Activated CD8-positive, alpha-beta memory T cell treated with anti-CD3 and anti-CD28 coated beads, Interleukin-2, amount 50 U/mL, for 1 hour (primary cell): Measurements from ENCODE around the gene MBNL1.
"Not testable (repeated sequence)": the region's sequence is repeated elsewhere in the genome, so short reads cannot be mapped to it uniquely, and the experiment has no call there.

Source experiments
- DNase-seq: peaks from one replicate; pipeline ENCODE4 v3.0.0-alpha.2; 2020; ENCODE audit errors: extremely low read depth

Gene MBNL1

DNA sequence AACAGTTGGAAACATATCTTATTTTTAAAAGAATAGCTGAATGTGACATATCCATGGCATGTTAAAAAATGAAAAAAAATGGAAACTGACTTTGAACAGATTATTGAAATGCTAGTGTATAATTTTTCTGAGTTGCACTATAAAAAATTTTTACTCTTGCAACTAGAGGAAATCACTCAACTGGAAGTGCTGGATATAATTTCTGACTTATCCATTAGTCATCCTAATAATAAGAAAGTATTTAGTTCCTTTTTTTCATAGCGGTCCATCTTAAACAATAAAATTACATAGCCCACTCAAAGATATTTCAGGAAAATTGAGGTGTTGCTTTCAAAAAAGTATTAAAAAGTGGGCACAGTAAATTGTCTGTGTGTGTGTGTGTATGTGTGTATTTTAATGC is 80.7 kb downstream of the MBNL1 start:
- no peak for DNase-seq

DNA sequence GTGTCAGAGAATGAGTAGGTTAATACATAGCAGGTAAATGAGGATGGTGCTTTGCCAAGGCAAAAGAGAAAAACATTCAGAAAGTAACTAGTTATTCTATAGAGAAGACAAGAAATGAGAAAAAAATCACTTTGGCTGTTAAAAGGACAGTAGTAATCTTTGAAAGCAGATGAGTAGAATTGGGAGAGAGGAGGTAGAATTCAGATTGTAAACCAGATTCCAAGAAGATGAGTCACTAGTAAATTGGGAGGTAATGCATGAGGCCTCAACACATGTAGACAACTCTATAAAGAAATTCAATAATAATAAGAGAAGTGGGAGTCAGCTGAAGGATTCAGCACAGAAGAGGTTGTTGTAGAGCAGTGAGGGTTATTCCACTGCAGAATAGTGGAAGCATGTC is 81.4 kb downstream of the MBNL1 start:
- DNase-seq: no peak

DNA sequence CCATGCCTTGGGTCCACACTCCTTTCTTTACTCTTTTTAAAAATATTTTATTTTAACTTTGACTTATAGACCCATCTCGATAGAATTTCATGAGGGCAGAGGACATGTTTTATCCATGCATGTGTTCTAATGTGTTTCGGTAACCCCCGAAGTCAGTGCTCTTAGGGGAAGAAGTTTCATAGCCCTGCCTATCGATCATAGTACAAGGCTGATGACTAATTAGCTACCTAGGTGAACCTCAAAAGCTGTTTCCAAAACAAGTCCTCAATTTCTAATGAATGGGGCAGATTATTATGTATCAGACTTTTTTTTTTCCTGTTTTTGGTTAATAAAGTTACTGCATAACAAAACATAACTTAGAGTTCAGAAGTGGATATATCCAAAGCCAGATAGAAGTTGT is 82.0 kb downstream of the MBNL1 start:
- no peak for DNase-seq

DNA sequence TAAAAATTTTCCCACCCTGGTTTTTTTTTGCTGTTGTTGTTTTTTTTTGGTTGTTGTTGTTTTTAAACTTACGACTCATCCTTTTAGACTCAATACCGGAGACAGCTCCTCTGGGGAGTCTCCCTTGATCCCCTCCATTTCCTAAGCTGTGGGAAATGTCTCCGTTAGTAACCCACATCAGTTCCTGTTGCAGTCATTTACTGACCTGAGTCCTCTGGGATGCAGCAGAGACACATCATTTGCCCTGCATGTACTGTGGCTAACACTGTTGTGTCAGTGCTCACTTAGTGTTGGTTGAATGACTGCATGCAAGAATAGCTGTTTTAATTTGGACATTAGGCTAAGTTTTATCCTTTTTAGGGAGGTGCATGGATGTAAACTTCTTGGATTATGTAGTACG is 83.8 kb downstream of the MBNL1 start:
- DNase-seq: no peak

DNA sequence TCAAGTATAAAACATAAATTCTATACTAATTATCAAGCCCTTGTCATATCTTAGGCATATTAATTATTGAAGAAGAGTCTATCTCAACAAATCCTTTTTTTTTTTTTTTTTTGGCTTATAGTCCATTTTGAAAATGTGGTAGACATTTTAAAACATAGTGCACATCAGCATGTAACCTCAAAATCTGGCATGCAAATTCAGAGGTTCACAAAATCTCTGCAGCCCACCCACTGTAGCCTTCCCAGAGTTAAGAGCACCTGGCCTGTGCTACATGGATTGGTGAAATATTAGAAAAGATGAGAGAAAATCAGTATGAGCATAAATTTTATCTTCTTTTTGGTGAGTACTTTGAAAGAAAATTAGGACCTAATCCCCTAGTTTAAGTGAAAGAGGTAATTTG is 84.8 kb downstream of the MBNL1 start:
- no peak for DNase-seq

DNA sequence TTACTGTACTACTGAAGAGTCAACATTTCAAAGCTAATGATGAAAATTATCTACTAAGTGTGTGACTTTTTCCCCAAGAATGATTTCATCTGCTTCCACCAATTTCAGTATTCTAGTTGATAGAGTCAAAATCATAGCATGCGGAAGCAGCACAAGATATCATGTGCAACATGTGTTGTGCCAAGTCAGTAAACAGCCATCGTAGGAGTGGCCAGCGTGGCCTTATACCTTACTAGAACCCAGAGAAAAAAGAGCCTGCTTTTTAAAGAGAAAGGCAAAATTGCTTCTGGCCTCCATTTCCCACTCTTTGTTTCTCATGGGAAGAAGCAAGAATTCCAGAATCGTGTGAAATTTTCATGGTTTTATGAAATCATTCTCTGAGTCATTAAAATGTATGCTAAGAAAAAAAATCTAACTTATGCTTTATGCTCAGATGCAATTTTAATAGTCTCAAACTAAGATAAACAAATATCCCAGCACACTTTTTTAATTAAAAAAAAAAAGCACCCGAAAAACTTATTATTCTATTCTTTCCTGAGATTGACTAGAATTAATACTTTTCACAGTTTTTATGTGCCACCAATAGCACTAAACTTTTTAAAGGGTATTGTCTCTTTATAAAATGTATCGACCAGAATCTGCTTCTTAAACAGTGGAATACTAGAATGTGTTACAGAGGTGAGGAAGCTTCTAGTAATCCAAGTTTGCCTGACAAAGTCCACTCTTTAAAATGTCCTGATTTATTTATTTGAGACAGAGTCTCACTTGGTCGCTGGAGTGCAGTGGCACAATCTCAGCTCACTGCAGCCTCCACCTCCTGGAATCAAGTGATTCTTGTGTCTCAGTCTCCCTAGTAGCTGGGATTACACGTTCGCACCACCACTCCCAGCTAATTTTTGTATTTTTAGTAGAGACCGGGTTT is 87.3 kb downstream of the MBNL1 start:
- no peak for DNase-seq

DNA sequence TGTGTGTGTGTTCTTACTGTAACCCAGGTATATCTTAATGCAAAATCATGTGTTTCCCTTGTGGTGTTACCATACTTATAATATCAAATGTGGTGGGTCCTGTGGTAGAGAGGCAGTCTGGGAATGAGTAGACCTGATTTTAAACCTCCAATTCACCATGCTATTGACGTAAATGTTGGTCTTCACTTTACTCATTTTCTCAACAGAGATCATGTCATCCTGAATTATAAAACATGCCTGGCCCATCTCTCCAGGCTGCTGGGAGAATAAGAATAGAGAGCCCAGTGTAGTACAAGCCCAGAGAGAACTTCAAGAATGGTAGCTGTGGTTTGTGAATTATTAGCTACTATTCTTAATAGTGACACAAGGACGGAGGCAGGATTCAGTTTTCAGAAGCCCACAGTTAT is 88.1 kb downstream of the MBNL1 start:
- no peak for DNase-seq

DNA sequence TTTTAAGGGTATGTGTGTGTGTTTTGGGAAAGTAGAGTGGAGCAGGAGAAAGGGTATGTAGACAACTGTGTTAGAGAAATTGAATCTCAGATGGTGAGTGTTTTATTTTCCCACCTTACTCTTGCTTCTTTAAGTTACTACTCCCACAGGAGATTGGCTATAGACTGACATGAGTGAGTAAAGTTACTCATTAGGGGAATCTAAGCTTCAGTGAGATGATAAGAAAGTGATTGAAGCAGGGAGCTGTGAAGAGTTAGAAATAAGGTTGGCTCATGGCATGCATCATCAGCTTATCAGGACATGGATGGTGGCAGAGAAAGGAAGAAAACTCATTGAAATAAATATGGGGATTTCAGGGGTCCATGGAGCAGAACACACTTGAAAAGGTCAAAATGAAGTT is 88.9 kb downstream of the MBNL1 start:
- no peak for DNase-seq

DNA sequence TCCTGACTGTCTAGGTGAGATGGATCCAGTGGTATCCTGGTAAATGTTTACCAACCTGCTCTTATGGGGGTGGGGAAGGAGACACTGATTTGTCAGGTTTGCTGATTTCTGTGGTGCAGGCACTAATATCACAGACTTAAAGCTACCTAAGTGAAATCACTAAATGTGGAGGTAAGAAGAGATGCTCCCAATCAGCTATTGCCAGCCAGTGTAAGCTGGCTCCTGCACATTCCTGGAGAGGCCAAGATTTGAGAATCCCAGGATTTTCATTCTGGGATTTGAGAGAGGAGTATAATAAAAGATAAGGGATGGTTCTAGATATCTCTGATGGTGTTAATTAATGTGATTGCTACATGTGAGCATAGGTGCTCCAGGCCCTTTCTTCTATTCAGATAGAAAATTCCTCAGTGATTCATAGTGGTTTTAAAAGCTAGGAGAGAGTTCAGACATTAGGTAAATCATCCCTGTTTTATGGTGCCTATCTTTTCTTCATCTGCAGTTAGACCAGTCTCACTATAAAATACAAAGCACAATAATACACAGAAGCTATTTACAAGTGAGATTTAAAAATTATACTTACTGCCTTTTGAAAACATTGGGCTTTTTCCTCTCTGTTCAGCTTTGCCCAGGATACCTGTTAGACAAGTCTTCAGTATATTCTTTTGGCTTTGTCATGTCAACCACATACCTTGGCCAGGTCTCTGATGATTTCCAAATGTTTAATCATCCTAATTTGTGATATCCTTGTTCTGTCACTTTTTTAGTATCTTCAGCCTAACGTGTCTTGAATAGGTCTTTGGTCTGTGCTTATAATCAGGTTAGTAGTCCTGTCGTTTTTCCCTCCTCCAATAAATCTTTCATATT is 90.9 kb downstream of the MBNL1 start:
- DNase-seq: no peak

DNA sequence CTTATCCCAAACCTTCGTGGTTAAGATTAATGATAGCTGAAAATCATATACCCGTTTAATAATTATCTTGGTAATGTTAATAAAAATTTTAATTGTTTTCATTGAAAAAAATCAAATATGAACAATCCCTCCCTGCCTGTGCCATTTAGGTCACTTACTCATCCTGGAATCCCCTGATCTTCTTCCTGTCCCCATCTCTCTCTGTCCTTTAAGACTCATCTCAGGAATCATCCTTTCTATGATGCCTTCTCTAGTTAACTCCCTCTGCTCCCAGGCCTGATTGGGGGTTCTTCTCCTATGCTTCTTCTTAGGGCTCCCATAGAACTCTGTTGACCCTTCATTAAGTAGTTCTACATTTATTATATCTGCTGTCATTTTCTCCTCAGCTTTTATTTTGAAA is 91.6 kb downstream of the MBNL1 start:
- no peak for DNase-seq

DNA sequence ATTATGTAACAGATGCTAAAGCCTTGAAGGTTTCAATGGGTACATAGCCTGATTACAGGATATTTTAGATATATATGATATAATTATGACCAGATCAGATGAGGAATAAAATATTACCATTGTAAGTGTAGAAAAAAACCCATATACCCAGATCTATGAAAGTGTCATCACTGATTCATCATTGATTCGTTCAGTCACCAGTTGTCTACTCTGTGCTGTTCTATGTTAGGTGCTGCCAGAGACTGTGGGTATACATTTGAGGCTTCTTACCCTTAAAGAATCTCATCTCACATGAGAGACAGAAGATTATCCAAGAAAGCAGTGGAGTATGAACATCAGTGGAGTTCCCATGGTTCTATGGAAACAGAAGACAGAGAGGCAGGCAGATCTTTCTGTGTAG is 92.2 kb downstream of the MBNL1 start:
- no peak for DNase-seq

DNA sequence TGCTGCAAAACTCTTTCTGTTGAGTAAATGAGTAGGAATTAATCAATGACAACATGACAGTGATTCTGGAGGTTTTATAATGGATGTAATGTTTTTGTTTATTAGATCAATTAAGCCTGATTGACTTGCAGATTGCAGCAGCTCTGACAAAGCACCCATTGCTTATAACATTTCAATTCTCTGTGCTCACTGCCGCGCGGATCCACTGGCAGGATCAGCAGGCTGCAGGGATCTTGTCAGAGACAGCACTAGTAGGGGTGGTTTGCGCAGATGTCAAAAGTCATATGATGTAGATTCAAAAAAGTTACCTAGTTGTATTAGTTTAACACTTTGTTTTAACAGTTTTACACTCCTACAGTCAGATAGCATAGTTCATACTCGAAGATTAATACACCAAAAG is 93.4 kb downstream of the MBNL1 start:
- DNase-seq: no peak

DNA sequence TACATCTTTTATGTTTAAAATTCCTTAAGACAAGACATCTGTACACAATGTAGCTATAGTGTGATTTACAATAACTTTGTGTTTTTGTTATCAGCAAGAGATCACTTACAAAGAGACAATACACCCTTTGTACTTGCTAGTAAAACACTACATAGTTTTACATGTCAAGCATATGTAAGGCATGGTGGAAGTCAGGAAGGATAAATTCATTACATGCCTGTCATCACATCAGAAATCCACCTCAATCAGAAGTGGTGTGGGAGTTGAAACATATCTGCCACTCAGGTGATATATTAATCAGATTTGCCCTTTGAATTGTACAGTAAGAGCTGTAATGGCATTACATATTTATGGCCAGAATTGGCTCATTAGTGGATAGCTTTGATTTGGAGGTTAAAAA is 95.5 kb downstream of the MBNL1 start:
- DNase-seq: no peak

DNA sequence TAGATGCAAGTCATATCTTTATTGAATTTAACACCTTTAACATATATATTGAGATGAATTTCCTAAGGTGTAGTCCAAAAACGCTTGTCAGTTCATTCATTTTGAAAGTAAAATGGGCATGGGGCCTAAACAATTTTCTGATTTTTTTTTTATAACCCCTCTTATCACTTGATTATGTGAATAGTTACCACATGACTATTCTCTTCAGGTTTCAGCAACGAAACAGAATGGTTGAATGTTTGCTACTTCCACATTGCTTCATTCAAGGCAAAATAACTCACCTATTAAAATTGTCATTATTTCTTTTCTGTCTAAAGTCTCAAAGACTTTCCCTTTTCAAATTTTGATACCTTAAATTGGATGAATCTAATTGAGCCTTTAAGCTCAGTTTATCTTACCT is 96.4 kb downstream of the MBNL1 start:
- no peak for DNase-seq

DNA sequence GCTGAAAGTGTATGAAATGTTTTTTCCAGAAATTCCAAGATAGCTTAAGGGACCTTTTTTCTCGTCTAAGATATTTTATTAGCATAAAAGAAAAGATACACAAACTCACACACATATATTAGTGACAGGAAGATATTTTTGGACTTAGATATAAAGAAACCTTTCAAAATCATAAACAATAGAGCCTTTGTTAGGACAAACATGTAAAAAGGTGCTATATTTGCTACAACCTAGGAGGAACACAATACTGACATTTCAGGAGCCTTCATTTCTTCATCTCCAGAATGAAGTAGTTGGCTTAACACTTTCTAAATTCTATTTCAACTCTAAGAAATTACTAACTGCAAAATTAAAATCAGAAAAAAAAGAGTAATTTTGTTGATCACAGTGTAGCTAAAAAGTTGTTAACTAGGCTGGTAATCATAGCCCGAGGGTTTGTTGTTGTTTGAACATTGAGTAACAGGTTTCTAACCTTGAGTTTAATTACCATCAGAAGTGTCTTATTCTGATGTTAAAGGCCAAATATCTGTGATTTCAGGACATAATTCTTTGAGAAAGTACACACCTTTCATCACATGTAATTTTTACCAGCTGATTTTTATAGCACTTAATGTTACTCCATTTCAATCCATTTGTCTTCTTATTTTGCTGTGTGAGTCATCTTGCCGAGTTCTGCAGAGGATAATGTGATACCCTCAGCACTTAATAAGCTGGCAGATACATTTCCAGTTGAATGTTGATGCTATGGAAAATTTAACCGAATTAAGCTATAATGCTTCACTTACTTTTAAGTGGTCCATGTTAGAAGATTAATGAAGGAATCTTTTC is 97.3 kb downstream of the MBNL1 start:
- DNase-seq: no peak

DNA sequence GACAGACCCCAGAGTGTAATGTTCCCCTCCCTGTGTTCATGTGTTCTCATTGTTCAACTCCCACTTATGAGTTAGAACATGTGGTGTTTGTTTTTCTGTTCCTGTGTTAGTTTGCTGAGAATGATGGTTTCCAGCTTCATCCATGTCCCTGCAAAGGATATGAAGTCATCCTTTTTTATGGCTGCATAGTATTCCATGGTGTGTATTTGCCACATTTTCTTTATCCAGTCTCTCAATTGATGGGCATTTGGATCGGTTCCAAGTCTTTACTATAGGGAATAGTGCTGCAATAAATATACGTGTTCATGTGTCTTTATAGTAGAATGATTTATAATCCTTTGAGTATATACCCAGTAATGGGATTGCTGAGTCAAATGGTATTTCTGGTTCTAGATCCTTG is 98.5 kb downstream of the MBNL1 start:
- DNase-seq: not testable (repeated sequence)

DNA sequence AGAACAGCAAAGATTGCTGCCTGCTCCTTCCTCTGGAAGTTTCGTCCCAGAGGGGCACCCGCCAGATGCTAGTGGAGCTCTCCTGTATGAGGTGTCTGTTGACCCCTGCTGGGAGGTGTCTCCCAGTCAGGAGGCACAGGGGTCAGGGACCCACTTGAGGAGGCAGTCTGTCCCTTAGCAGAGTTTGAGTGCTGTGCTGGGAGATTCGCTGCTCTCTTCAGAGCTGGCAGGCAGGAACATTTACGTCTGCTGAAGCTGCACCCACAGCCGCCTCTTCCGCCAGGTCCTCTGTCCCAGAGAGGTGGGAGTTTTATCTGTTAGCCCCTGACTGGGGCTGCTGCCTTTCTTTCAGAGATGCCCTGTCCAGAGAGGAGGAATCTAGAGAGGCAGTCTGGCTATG is 103.9 kb downstream of the MBNL1 start:
- not testable (repeated sequence) for DNase-seq

DNA sequence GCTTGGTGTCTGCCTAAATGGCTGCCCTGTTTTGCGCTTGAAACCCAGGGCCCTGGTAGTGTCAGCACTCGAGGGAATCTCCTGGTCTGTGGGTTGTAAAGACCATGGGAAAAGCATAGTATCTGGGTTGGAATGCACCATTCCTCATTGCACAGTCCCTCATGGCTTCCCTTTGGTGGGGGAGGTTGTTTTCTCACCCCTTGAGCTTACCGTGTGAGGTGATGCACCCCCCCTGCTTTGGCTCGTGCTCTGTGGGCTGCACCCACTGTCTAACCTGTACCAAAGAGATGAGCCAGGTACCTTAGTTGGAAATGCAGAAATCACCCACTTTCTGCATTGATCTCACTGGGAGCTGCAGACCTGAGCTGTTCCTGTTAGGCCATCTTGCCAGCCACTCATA is 104.7 kb downstream of the MBNL1 start:
- no peak for DNase-seq

DNA sequence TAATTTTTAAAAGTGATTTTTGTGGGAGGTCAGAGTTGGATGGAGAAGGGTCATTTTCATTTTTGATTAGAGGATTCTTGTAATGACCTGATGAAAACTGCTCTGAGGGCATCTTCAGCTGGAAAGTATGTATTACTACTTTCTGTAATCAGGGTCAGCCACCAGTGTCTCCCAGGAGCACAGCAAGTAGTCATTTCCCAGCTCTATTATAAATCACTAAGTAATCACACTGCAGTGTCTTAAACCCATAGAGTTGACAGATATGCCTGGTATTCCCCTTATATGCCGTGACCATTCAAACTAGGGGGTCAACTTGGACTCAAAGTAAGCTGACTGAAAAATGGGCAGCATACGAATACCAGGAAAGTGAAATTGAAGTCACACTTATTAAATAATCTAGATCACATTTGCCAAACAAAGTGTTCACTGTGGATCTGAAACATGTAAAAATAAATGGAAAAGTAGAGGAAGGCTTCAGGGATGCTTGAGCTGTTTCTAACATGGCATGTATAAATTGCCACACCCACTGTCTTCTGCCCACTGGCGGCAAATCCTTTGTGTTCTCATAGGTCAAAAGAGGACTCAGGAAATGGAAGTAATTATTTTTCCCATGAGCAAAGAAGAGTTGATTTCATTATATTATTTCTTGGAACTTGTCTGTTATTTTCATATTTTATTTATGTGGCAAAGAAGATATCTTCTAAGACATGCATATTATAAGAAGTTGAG is 105.7 kb downstream of the MBNL1 start:
- DNase-seq: no peak

DNA sequence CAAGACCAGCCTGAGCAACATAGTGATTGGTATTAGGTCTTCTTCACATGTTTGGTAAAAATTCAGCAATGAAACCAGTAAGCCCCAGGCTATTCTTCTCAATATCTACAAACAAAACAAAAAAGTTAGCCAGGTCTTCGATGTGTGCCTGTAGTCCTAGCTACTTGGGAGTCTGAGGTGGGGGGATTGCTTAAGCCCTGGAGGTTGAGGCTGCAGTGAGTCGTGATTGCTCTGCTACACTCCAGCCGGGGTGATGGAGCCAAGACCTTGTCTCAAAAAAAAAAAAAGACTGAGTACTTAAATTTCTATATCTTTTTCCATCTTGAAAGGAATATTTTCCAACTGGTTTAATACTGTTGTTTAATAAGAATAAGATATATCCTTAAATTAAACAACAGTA is 106.8 kb downstream of the MBNL1 start:
- DNase-seq: no peak
